PFSK-1 (cell line): Measurements from ENCODE around the gene TNFRSF14.

ENCODE experiments used
- FOXP2 ChIP-seq: optimal IDR thresholded peaks from 2 replicates; pipeline ENCODE3; 2011; ENCODE audit warnings: borderline replicate concordance, control low read depth, inconsistent platforms; ENCODE audit not compliant: insufficient read depth; ENCODE audit errors: extremely low read length, extremely low read depth
- POLR2AphosphoS5 ChIP-seq: IDR thresholded peaks from 2 replicates; pipeline ENCODE4 v1.6.1; 2012; ENCODE audit warnings: low read depth, mild to moderate bottlenecking, control low read depth, low read length, moderate library complexity
- SIN3A ChIP-seq: IDR thresholded peaks from 2 replicates; pipeline ENCODE4 v1.6.1; 2012; ENCODE audit warnings: mild to moderate bottlenecking, low read length, moderate library complexity, borderline replicate concordance; ENCODE audit not compliant: insufficient read depth
- TAF1 ChIP-seq: IDR thresholded peaks from 2 replicates; pipeline ENCODE4 v1.6.1; 2012; ENCODE audit warnings: low read length, control low read depth, borderline replicate concordance; ENCODE audit not compliant: insufficient read depth
- TF ChIP-seq, protein P1 (sequence below), 2 experiments: IDR thresholded peaks; 2 replicates each; pipeline versions ENCODE4 v1.6.1 to v1.8.0; 2011 to 2012; ENCODE audit warnings: low read depth in 2 of 2, low read length in 2 of 2, control low read depth in 1 of 2, inconsistent platforms in 1 of 2, mild to moderate bottlenecking in 1 of 2, moderate library complexity in 1 of 2; ENCODE audit not compliant: insufficient read depth in 1 of 2

TNFRSF14 gene

DNA sequence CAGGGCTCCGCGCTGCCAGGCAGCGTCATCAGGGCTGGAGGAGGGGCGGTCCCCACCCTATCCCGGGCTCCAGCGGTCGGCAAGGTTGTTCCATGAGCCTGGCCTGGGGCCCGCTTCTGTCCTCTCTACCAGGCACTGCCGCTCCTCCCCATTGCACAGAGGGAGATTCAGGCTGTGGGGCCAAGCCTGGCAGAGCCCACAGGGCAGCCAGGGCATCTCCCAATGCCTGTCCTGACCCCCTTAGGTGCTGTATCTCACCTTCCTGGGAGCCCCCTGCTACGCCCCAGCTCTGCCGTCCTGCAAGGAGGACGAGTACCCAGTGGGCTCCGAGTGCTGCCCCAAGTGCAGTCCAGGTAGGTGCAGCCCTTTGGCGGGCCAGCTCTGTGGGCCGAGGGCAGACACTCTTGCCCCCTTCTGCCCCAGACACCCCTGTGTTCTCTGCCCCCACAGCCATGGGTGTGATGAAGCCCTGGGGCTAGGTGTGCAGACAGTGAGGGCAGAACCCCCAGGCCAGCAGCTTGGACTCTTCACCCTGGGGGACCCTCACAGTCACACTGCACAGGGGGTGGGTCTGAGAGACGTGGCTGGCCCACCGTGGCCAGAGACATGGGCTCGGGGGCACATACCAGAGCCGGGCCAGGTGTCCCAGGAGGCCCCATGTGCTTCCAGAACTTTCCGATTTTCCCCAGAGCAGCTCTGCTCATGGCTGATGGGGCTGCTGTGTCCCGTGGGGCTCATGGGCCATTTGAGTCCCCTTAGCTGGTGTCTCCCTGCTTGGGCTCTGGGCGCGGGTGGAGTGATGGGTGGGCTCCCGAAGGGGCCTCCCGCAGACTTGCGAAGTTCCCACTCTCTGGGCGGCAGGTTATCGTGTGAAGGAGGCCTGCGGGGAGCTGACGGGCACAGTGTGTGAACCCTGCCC lies 1.6 kb downstream of the TNFRSF14 start:
- TF ChIP-seq TAF1 (no peak), POLR2AphosphoS5 (no peak), SIN3A (no peak), FOXP2 (no peak)
- TF ChIP-seq, protein P1, sequence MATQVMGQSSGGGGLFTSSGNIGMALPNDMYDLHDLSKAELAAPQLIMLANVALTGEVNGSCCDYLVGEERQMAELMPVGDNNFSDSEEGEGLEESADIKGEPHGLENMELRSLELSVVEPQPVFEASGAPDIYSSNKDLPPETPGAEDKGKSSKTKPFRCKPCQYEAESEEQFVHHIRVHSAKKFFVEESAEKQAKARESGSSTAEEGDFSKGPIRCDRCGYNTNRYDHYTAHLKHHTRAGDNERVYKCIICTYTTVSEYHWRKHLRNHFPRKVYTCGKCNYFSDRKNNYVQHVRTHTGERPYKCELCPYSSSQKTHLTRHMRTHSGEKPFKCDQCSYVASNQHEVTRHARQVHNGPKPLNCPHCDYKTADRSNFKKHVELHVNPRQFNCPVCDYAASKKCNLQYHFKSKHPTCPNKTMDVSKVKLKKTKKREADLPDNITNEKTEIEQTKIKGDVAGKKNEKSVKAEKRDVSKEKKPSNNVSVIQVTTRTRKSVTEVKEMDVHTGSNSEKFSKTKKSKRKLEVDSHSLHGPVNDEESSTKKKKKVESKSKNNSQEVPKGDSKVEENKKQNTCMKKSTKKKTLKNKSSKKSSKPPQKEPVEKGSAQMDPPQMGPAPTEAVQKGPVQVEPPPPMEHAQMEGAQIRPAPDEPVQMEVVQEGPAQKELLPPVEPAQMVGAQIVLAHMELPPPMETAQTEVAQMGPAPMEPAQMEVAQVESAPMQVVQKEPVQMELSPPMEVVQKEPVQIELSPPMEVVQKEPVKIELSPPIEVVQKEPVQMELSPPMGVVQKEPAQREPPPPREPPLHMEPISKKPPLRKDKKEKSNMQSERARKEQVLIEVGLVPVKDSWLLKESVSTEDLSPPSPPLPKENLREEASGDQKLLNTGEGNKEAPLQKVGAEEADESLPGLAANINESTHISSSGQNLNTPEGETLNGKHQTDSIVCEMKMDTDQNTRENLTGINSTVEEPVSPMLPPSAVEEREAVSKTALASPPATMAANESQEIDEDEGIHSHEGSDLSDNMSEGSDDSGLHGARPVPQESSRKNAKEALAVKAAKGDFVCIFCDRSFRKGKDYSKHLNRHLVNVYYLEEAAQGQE (IDR thresholded peaks at IDR 0.05; ENCODE audit: insufficient read depth in 1 of 2, low read depth in 2 of 2, low read length in 2 of 2), result no peak

DNA sequence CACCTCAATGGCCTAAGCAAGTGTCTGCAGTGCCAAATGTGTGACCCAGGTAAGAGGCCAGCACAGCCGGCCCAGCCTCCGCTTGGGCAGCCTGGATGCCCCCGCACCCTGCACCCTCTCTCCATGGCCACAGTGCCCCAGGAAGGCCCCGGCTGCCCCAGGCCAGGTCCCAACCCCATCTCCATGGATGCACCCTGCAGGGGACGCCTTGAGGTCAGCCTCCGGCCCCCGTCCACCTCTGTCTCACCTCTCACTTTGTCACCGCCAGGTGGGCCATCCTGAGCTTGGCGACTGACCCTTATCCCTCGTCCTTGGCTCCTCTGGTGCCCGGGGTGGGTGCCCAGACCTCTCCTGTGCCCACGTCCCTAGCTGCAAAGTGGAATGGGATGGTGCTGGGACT lies 2.2 kb downstream of the TNFRSF14 start:
- TF ChIP-seq TAF1 (no peak), POLR2AphosphoS5 (no peak), SIN3A (no peak), FOXP2 (no peak)
- TF ChIP-seq, protein P1 (IDR thresholded peaks at IDR 0.05; ENCODE audit: insufficient read depth in 1 of 2, low read depth in 2 of 2, low read length in 2 of 2), result no peak

DNA sequence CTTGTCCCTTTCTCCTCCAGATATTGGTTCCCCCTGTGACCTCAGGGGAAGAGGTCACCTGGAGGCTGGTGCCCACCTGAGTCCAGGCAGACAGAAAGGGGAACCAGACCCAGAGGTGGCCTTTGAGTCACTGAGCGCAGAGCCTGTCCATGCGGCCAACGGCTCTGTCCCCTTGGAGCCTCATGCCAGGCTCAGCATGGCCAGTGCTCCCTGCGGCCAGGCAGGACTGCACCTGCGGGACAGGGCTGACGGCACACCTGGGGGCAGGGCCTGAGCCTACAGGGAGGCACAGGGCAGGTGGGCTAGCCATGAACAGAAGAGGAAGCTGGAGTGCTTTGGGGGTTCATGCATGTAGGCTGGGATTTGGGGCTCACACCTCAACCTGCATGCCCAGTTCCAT lies 2.7 kb downstream of the TNFRSF14 start:
- TF ChIP-seq, protein P1 (IDR thresholded peaks at IDR 0.05; ENCODE audit: insufficient read depth in 1 of 2, low read depth in 2 of 2, low read length in 2 of 2), result no peak
- TF ChIP-seq POLR2AphosphoS5 (no peak), TAF1 (no peak), FOXP2 (no peak), SIN3A (no peak)

DNA sequence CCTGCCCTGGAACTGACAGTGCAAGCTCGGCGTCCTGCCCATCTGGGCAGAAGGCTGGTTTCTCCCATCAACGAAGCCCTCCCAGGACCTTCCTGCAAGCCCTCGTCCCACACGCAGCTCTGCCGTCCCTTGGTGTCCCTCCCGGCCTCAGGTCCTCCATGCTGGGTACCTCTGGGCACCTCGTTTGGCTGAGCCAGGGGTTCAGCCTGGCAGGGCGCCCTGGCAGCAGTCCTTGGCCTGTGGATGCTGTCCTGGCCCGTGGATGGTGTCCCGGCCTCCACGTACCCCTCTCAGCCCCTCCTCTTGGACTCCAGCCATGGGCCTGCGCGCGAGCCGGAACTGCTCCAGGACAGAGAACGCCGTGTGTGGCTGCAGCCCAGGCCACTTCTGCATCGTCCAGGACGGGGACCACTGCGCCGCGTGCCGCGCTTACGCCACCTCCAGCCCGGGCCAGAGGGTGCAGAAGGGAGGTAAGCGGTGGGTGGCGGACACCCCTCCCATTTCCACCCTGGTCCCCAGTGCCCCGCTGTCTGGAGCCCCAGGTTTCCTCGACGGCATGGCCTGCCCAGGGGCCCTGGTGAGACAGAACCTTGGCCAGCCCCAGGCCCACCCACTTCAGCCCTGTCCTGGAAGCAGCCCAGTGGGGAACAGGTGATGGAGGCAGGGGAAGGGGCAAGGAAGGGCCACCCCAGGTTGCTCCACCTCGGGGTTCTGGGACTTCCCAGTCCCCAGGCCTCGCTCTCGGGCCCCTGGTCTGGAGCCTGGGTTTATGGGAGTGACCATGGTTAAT lies 3.5 kb downstream of the TNFRSF14 start:
- TF ChIP-seq, protein P1 (IDR thresholded peaks at IDR 0.05; ENCODE audit: insufficient read depth in 1 of 2, low read depth in 2 of 2, low read length in 2 of 2), result no peak
- TF ChIP-seq POLR2AphosphoS5, result no peak
- no peak for TF ChIP-seq TAF1
